Raji (cell line): ENCODE data around the gene PTPN13.

ENCODE experiments used
- POLR2A ChIP-seq: IDR thresholded peaks from 2 replicates; pipeline ENCODE4 v1.6.1; 2011; ENCODE audit warnings: low read depth, low read length, control low read depth; ENCODE audit not compliant: insufficient read depth

The PTPN13 gene, protein sequence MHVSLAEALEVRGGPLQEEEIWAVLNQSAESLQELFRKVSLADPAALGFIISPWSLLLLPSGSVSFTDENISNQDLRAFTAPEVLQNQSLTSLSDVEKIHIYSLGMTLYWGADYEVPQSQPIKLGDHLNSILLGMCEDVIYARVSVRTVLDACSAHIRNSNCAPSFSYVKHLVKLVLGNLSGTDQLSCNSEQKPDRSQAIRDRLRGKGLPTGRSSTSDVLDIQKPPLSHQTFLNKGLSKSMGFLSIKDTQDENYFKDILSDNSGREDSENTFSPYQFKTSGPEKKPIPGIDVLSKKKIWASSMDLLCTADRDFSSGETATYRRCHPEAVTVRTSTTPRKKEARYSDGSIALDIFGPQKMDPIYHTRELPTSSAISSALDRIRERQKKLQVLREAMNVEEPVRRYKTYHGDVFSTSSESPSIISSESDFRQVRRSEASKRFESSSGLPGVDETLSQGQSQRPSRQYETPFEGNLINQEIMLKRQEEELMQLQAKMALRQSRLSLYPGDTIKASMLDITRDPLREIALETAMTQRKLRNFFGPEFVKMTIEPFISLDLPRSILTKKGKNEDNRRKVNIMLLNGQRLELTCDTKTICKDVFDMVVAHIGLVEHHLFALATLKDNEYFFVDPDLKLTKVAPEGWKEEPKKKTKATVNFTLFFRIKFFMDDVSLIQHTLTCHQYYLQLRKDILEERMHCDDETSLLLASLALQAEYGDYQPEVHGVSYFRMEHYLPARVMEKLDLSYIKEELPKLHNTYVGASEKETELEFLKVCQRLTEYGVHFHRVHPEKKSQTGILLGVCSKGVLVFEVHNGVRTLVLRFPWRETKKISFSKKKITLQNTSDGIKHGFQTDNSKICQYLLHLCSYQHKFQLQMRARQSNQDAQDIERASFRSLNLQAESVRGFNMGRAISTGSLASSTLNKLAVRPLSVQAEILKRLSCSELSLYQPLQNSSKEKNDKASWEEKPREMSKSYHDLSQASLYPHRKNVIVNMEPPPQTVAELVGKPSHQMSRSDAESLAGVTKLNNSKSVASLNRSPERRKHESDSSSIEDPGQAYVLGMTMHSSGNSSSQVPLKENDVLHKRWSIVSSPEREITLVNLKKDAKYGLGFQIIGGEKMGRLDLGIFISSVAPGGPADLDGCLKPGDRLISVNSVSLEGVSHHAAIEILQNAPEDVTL (N-terminal part only)

DNA sequence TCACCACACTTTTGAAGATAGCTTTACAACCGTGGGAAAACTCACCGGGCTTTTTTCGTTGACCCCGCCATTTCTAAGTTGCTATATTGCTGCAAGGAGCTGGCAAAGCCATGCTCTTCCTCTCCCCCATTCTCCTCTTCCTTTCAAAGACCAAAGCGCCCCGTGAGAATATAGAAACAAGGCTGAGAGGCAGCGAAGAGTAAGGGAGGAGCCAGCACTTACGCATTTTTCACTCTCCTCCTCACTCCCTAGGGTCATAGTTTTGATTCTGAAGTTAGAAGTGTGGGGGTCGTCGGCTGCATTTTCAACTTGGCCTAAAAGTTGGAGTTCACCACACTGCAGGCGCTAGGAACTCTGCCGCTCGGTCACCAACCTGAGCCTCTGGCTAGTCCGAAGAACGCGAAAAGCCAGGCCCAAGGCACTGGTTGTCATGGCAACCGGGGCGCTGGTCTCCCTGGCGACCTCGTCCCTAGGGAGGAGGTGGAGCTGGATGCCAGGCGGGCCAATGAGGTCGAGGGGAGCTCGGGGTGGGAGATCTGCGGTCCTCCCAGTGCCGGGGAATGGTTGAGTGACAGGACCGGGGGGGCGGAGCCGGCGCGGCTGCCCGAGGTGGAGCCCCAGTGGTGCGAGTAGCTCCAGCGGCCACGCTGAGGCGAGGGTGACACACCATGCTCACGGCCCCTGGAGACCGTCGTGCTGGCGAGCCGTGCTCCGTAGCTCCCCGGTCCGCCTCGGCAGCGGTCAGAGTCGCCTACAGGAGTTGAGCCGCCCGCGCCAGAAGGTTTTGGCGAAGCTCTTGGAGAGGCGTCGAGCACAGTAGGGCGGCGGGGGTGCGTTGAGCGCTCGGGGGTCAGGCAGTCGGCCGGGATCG, at the start of gene PTPN13:
Gene PTPN13, plus strand, starts transcription at position 628 of the 871 bp plus-strand sequence. CDS start 40,942 bp downstream, outside the sequence.
- TF ChIP-seq POLR2A = no peak

DNA sequence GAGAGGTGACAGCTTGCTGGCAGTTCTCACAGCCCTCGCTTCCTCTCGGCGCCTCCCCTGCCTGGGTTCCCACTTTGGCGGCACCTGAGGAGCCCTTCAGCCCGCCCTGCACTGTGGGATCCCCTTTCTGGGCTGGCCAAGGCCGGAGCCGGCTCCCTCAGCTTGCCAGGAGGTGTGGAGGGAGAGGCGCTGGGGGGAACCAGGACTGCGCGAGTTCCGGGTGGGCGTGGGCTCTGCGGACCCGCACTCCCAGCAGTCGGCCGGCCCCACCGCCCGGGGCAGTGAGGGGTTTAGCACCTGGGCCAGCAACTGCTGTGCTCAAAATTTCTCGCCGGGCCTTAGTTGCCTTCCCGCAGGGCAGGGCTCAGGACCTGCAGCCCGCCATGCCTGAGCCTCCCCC, 47.0 kb upstream of the PTPN13 start:
- TF ChIP-seq POLR2A = no peak

- no peak for TF ChIP-seq POLR2A
These were observed 44.8 kb upstream of the PTPN13 start for GRCh38 chr4:86549163-86549788.

DNA sequence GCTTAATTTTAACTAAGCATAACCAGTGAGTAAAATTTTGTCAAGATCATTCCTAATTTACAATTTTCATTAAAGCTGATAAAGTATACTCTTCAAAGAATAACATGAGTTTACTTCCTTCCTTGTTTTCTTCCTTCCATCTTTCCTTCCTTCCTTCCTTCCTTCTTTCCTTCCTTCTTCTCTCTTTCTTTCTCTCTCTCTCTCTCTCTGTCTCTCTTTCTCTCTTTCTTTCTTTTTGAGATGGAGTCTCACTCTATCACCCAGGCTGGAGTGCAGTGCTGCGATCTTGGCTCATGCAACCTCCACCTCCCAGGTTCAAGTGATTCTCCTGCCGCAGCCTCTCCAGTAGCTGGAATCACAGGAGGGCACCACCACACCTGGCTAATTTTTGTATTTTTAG, 42.7 kb upstream of the PTPN13 start:
- no peak for TF ChIP-seq POLR2A

DNA sequence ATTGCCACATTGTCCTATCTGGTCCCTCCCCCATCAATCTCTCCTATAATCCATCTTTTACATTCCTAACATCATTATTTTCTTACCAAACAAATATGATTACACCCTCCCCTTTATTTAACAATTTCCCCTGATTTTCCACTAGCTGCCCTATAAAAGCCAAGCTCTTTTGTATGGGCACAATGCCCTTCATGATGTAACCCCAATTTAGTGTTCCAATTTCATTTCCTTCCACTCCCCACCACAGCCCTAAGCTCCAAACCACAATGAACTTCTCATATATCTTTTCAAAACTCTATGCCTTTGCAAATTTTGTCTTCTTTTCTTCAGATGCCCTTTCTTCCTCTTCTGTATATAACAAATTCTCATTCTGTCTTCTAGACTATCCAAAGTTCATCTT, 39.5 kb upstream of the PTPN13 start:
- TF ChIP-seq POLR2A = no peak

GRCh38 chr4:86556791-86557415, 37.2 kb upstream of the PTPN13 start:
- TF ChIP-seq POLR2A = no peak

DNA sequence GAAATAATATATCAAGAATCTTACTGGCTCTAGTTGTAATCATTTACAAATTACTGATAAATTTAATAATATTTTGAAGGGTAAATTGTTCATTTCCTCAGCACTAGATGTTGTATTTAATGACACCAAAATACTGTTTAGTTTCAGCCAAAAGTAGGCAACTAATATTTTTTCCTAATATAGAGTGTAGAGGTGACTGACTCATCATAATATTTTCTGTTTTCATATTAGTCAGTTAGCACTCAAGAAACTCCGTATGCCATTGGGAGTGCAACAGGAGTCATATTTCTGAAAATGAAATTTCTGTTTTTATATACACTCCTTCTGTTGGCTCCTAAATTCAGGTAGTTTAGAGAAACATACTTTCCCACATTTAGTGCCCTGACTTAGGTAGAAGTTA, 36.6 kb upstream of the PTPN13 start:
- TF ChIP-seq POLR2A = no peak

GRCh38 chr4:86558258-86558657, 35.9 kb upstream of the PTPN13 start:
- no peak for TF ChIP-seq POLR2A

DNA sequence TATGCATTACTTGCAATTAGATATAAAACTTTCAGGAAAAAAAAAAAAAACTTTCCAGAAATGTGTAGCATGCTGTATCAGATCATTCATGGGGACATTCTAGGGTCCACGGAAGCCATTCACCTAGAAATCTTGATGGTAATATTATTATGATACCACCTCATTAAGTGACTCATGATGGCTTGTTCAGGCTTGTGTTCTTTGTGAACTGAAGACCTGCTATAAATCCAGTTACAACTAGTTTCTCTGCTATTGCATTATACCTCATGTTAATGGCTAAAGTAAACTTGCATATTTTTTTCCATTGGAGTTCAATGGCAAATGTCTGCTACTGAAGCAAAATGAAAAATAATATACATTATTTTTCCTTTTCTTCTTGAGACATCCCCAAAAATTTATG, 35.3 kb upstream of the PTPN13 start:
- TF ChIP-seq POLR2A = no peak

GRCh38 chr4:86560447-86560846, 33.7 kb upstream of the PTPN13 start:
- TF ChIP-seq POLR2A = no peak

DNA sequence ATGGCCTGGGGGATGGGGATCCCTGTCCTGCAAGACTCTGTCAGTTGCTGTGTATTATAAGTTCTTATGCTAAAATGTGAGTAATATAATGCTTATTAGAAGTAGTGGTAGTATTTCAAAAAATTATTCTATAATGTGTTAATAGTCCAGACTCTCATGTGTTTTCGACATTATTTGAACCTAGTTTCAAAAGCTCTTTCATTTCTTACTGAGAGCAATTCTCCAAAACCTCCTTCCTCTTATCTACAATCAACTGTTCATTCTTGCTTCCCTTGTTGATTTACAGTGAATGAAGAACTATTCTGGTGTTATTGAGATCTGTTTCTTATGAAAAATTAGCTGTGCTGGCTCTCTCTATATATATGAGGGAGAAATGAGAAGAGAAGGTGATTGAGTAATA, 32.9 kb upstream of the PTPN13 start:
- no peak for TF ChIP-seq POLR2A

- TF ChIP-seq POLR2A = no peak
These were observed 30.7 kb upstream of the PTPN13 start for GRCh38 chr4:86563416-86563815.

DNA sequence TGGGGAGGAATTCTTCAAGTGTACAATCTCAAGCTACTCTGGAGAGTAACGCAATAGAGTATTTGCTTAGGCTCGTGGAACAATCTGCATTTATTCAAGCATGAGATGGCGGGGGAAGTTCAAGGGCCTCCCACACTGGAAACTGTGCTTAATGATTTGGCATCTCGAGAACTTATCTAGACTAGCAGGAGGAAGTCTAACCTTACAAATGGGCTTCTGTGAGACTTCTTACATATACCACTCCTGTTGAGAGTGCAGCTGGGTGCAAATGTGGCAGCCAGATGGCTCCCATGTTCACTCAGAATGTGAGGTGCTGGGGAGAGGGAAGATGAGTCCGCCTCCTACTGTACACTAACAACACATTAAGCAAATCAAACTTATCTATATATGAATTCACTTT, 29.3 kb upstream of the PTPN13 start:
- TF ChIP-seq POLR2A = no peak

- TF ChIP-seq POLR2A = no peak
These were observed 28.5 kb upstream of the PTPN13 start for GRCh38 chr4:86565651-86566050.
